Uterus (tissue), 4 donors: Measurements from ENCODE around the gene ADGRL3. TPM values are rescaled to one million over a fixed set of nuclear protein-coding genes. Genes with fewer than 3 reads are reported as not detected.

Source experiments
- DNase-seq, 2 donors: peaks; one replicate each; pipeline ENCODE4 v3.0.0-alpha.2; 2019 to 2020
- H3K27ac ChIP-seq, 2 donors: fragments of 200-600 bp; sonication (generic); 1 replicate in 1 of 2; 2 replicates in 1 of 2; pipeline ENCODE4 v1.5.1; 2016 to 2018
- H3K27me3 ChIP-seq, 2 donors: fragments of 200-600 bp; sonication (generic); one replicate each; pipeline ENCODE4 v1.5.1; 2018 to 2019; ENCODE audit warnings: control low read depth in 1 of 2
- H3K36me3 ChIP-seq, 2 donors: fragments of 200-600 bp; sonication (generic); one replicate each; pipeline ENCODE4 v1.5.1; 2019; ENCODE audit warnings: control low read depth in 1 of 2
- H3K4me1 ChIP-seq, 2 donors: fragments of 200-600 bp; sonication (generic); one replicate each; pipeline ENCODE4 v1.5.1; 2018 to 2019; ENCODE audit warnings: control low read depth in 1 of 2
- H3K4me3 ChIP-seq, 2 donors: fragments of 200-600 bp; sonication (generic); 1 replicate in 1 of 2; 2 replicates in 1 of 2; pipeline ENCODE4 v1.5.1; 2018 to 2019; ENCODE audit warnings: mild to moderate bottlenecking in 1 of 2
- H3K9me3 ChIP-seq, 2 donors: fragments of 200-600 bp; sonication (generic); one replicate each; pipeline ENCODE4 v1.5.1; 2019; ENCODE audit warnings: control low read depth in 1 of 2
- CTCF ChIP-seq, 4 experiments: fragments of 200-600 bp in 2 of 4; fragments of 450-650 bp in 2 of 4; sonication (generic) in 2 of 4; IDR thresholded peaks; one replicate each; pipeline ENCODE4 v1.5.1; 2016 to 2019; ENCODE audit warnings: antibody characterized with exemption in 4 of 4, mild to moderate bottlenecking in 2 of 4, moderate library complexity in 1 of 4
- POLR2A ChIP-seq, 2 donors: fragments of 450-650 bp; IDR thresholded peaks; one replicate each; pipeline ENCODE4 v1.6.1; 2016; ENCODE audit warnings: antibody characterized with exemption in 2 of 2, mild to moderate bottlenecking in 1 of 2, moderate library complexity in 1 of 2
- intact Hi-C: fragments of 100-400 bp; cut with DNase I; formaldehyde crosslinking; loops from one replicate; pipeline ENCODE4 v1.15.1; 2023; ENCODE audit warnings: low total_unique reads
- total RNA-seq, 4 donors: library from RNA; depleted of rRNA in 3 of 4; stranded (reverse); fragments of >200 nt in 3 of 4; gene quantifications; one replicate each; pipeline versions ENCODE4 v1.1.0 to v1.2.4, GENCODE V29; 2014 to 2023
- donor health status: DM: yes; HTN: yes; CAD: no.

The ADGRL3 gene
- total RNA-seq, 4 donors from 2014 or later: 31.5 to 411 (median 74.3) TPM

DNA sequence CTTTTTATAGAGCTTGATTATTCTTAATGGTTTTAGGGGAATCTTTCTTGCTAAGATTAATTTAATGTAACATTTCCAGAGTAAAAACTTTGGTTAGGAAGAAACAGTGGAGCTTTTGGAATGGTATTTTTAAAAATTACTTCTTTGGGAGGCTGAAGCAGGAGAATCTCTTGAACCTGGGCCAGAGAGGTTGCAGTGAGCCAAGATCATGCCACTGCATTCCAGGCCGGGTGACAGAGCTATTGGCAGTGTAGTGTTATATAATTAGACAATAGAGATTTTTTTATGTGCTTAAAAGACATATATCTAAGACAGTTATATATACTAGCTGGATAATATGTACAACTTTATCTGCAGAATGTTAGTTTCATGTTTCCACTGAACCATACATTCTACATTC, 585.6 kb downstream of the ADGRL3 start:
- Histone ChIP-seq H3K36me3 (no peaks in the 10 kb centered on the region), H3K27me3 (no peaks in the 10 kb centered on the region), H3K9me3 (no peaks in the 10 kb centered on the region), H3K27ac (no peak overlapping the region), H3K4me3 (no peak overlapping the region), H3K4me1 (no peaks in the 10 kb centered on the region)
- intact Hi-C loops: no loop called here
- TF ChIP-seq CTCF (IDR thresholded peaks at IDR 0.05) (no peak), POLR2A (IDR thresholded peaks at IDR 0.05) (no peak)
- no peak for DNase-seq

- DNase-seq: no peak
- intact Hi-C loops: no loop called here
- H3K4me1 ChIP-seq: no peaks in the 10 kb centered on the region
- TF ChIP-seq POLR2A (IDR thresholded peaks at IDR 0.05) (no peak), CTCF (IDR thresholded peaks at IDR 0.05) (no peak)
- no peak overlapping the region for H3K27ac ChIP-seq
- no peaks in the 10 kb centered on the region for H3K36me3 ChIP-seq
- H3K4me3 ChIP-seq: no peak overlapping the region
- H3K9me3 ChIP-seq: no peaks in the 10 kb centered on the region
- H3K27me3 ChIP-seq: no peaks in the 10 kb centered on the region
These were observed 586.1 kb downstream of the ADGRL3 start for GRCh38 chr4:61786211-61786610.

GRCh38 chr4:61795998-61796397, 595.9 kb downstream of the ADGRL3 start:
- no peaks in the 10 kb centered on the region for H3K36me3 ChIP-seq

GRCh38 chr4:61799794-61800193, 599.7 kb downstream of the ADGRL3 start:
- no peaks in the 10 kb centered on the region for H3K9me3 ChIP-seq

More at GRCh38 chr4:61795998-61796397, 595.9 kb downstream of the ADGRL3 start:
- H3K27ac ChIP-seq: no peak overlapping the region
- no peak for TF ChIP-seq CTCF (IDR thresholded peaks at IDR 0.05)
- TF ChIP-seq POLR2A (IDR thresholded peaks at IDR 0.05): no peak
- intact Hi-C loops: no loop called here
- H3K9me3 ChIP-seq: no peaks in the 10 kb centered on the region
- no peak overlapping the region for H3K4me3 ChIP-seq
- no peak for DNase-seq
- H3K4me1 ChIP-seq: no peaks in the 10 kb centered on the region
- no peaks in the 10 kb centered on the region for H3K27me3 ChIP-seq

DNA sequence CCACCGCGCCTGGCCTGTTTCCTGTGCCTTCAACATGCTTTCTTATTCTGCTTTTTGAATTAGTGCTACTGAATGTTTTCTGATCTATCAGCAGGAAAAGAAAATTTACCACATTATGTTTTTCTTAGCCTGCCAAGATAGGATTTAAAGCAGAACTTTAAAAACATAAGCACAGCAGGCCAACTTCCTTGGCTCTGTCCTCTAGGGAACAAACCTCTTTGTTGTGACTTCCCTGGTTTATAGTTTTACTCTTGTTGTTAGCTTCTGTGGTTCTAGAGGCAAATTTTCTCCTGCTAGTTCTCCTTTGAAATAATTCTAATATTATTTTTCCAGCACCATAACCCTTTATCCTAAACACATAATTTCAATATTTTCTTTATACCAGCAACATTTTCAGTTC, 605.1 kb downstream of the ADGRL3 start:
- Histone ChIP-seq H3K4me3 (no peak overlapping the region), H3K36me3 (no peaks in the 10 kb centered on the region), H3K4me1 (no peaks in the 10 kb centered on the region), H3K27me3 (no peaks in the 10 kb centered on the region), H3K27ac (no peak overlapping the region), H3K9me3 (no peaks in the 10 kb centered on the region)
- DNase-seq: no peak
- intact Hi-C loops: no loop called here
- TF ChIP-seq POLR2A (IDR thresholded peaks at IDR 0.05) (no peak), CTCF (IDR thresholded peaks at IDR 0.05) (no peak)

More at GRCh38 chr4:61799794-61800193, 599.7 kb downstream of the ADGRL3 start:
- Histone ChIP-seq H3K36me3 (no peaks in the 10 kb centered on the region), H3K4me3 (no peak overlapping the region), H3K4me1 (no peaks in the 10 kb centered on the region), H3K27me3 (no peaks in the 10 kb centered on the region), H3K27ac (no peak overlapping the region)
- TF ChIP-seq POLR2A (IDR thresholded peaks at IDR 0.05): no peak
- no peak for TF ChIP-seq CTCF (IDR thresholded peaks at IDR 0.05)
- no peak for DNase-seq
- intact Hi-C loops: no loop called here
